SJCRH30 (cell line): ENCODE data around the gene SLC37A2. TPM values are rescaled to one million over a fixed set of nuclear protein-coding genes. Genes with fewer than 3 reads are reported as not detected.

Source experiments
- DNase-seq, 2 experiments: peaks; one replicate each; pipeline ENCODE4 v3.0.0-alpha.2; 2015 to 2020
- H3K27ac ChIP-seq: fragments of 250-450 bp; sonication (Bioruptor Pico); 2 replicates; pipeline ENCODE4 v1.5.1; 2020; ENCODE audit warnings: mild to moderate bottlenecking, moderate library complexity
- H3K27me3 ChIP-seq: fragments of 250-450 bp; sonication (Bioruptor Pico); 2 replicates; pipeline ENCODE4 v1.5.1; 2020; ENCODE audit warnings: mild to moderate bottlenecking, moderate library complexity
- H3K36me3 ChIP-seq: fragments of 250-450 bp; sonication (Bioruptor Pico); 2 replicates; pipeline ENCODE4 v1.5.1; 2020; ENCODE audit warnings: mild to moderate bottlenecking, moderate library complexity
- H3K4me1 ChIP-seq: fragments of 250-450 bp; sonication (Bioruptor Pico); 2 replicates; pipeline ENCODE4 v1.5.1; 2020; ENCODE audit warnings: mild to moderate bottlenecking, moderate library complexity
- H3K4me3 ChIP-seq: fragments of 250-450 bp; sonication (Bioruptor Pico); 2 replicates; pipeline ENCODE4 v1.5.1; 2020; ENCODE audit warnings: mild to moderate bottlenecking, moderate library complexity
- H3K9me3 ChIP-seq: fragments of 250-450 bp; sonication (Bioruptor Pico); replicated peaks from 2 replicates; pipeline ENCODE4 v1.5.1; 2020; ENCODE audit warnings: mild to moderate bottlenecking, moderate library complexity
- total RNA-seq: library from RNA; depleted of rRNA; stranded (reverse); fragments of >200 nt; shearing (Covaris generic); gene quantifications from 2 replicates; pipeline ENCODE4 v1.2.3, GENCODE V29; 2014

SLC37A2 gene
- total RNA-seq, 1 experiment from 2014 or later, result 4.0 TPM

DNA sequence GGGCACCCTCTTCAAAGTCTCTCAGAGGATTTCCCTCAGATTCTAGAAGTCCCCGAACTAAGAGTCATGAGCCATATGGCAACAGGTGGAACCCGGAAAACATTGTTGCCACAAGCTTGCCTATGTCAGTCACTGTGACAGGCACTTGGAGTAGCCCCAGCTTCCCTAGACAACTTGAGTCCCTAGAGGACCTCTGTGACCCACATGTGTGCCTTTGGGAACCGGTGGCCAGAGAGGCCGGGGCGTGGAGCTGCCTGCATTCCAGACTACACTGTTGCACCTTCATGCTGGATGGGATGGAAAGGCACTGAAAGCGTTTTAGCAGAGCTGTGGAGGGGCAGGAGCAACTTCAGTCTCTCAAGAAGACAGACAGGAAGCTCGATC lies 12.1 kb downstream of the SLC37A2 start:
- Histone ChIP-seq H3K27me3 (no peaks in the 10 kb centered on the region), H3K27ac (no peak overlapping the region), H3K36me3 (no peaks in the 10 kb centered on the region), H3K4me1 (peaks cover 13% of the 10 kb centered on the region), H3K9me3 (no peaks in the 10 kb centered on the region), H3K4me3 (no peak overlapping the region)
- DNase-seq, result no peak

DNA sequence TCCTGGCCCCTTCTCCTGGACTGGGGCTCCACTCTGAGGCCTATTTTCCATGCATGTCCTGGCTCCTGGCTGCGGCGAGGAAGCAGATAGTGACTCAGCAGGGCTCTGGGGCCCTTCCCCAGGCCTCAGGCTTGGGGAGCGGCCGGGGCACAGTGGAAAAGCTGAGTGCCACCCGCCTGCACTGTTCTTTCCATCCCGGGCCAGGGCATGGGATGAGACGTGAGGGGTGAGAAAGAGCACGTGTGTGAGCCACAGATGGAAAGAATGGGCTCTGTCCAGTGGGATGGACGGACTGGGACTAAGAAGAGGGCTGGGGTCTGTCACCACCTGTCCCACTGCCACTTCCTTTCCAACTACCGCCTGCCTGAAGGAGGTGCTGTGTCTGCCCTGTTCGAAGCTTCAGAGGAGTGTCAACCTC lies 12.8 kb downstream of the SLC37A2 start:
- H3K9me3 ChIP-seq, result no peaks in the 10 kb centered on the region
- H3K27me3 ChIP-seq, result no peaks in the 10 kb centered on the region
- H3K27ac ChIP-seq, result no peak overlapping the region
- DNase-seq, result no peak
- H3K4me1 ChIP-seq, result peaks cover 6% of the 10 kb centered on the region
- no peaks in the 10 kb centered on the region for H3K36me3 ChIP-seq
- no peak overlapping the region for H3K4me3 ChIP-seq

DNA sequence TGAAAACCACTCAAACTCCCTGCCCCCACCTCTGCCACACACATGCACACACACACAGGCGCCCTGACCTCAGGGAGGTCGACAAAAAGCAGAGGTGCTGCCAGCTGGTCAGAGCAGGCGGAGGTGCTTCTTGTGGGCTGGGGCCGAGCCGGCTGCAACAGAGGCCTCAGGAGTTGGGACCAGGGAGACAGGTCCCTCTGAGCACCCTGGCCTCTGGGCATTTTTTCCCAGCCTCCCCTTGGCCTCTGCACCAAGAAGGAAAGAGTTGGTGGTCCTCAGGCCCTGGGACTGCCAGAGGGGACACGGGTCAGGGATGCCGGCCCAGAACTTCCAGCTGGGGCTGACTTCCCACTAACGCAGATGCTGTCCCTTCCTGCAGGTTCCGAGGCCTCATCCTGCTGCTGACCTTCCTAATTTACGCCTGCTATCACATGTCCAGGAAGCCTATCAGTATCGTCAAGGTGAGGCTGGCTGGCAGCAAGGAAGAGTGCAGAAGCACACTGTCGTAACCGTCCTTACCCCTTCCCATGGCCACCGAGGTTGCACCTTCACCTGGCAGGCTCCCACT lies 13.4 kb downstream of the SLC37A2 start:
- H3K4me1 ChIP-seq, result peaks cover under 1% of the 10 kb centered on the region; the same call in 1 of the 2 replicates
- H3K9me3 ChIP-seq, result no peaks in the 10 kb centered on the region
- H3K27ac ChIP-seq, result no peak overlapping the region
- H3K36me3 ChIP-seq, result no peaks in the 10 kb centered on the region
- no peaks in the 10 kb centered on the region for H3K27me3 ChIP-seq
- H3K4me3 ChIP-seq, result no peak overlapping the region
- no peak for DNase-seq

DNA sequence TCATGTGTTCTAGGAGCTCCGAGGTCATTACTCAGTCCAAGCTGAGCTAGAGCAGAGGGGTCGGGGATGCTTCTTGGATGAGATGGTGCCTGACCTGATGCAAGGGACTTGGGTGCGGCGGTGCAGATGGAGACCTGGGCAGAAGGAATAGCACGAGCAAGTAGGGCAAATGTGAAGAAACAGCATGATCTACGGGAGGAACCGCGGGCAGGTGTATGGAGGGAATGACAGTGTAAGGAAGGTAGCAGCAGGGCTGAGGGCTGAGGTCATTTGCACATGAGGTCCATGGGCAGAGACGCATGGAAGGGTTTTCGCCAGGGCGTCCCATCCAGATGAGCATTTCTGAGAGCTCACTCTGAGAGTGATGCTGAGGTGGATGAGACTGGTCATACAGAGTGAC lies 14.9 kb downstream of the SLC37A2 start:
- H3K36me3 ChIP-seq, result no peaks in the 10 kb centered on the region
- H3K27me3 ChIP-seq, result no peaks in the 10 kb centered on the region
- no peak for DNase-seq
- H3K9me3 ChIP-seq, result no peaks in the 10 kb centered on the region
- peaks cover 6% of the 10 kb centered on the region for H3K4me1 ChIP-seq
- H3K4me3 ChIP-seq, result no peak overlapping the region
- no peak overlapping the region for H3K27ac ChIP-seq

DNA sequence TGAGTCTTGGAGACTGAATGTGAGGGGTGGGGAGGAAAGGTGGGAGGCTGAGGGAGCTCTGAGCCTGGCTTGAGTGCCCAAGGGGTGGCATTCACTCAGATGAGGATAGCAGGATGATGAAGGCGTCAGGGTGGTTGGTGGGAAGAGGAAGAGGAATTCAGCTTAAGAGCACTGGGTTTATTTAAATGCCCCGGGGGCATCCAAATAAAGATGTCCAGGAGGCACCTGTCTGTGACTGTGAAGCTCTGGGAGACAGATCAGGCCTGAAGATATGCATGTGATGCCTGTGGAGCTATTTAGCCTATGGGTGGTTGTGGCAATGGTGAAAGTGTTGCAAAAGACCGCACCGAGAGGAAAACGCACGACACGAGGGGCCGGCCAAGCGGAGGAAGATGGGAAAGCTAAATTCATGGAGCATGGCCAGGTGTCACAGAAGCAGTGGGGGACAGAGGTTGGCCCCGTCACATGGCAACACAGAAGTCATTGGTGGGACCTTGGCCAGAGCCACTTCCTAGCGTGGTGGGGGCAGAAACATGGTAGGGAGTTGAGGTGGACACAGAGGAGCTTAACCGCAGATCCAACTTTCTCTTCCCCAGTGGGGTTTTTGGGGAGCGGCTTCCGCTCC lies 15.5 kb downstream of the SLC37A2 start:
- H3K36me3 ChIP-seq, result no peaks in the 10 kb centered on the region
- H3K4me1 ChIP-seq, result peaks cover 12% of the 10 kb centered on the region
- H3K9me3 ChIP-seq, result no peaks in the 10 kb centered on the region
- H3K27me3 ChIP-seq, result no peaks in the 10 kb centered on the region
- H3K4me3 ChIP-seq, result no peak overlapping the region
- no peak overlapping the region for H3K27ac ChIP-seq
- no peak for DNase-seq

DNA sequence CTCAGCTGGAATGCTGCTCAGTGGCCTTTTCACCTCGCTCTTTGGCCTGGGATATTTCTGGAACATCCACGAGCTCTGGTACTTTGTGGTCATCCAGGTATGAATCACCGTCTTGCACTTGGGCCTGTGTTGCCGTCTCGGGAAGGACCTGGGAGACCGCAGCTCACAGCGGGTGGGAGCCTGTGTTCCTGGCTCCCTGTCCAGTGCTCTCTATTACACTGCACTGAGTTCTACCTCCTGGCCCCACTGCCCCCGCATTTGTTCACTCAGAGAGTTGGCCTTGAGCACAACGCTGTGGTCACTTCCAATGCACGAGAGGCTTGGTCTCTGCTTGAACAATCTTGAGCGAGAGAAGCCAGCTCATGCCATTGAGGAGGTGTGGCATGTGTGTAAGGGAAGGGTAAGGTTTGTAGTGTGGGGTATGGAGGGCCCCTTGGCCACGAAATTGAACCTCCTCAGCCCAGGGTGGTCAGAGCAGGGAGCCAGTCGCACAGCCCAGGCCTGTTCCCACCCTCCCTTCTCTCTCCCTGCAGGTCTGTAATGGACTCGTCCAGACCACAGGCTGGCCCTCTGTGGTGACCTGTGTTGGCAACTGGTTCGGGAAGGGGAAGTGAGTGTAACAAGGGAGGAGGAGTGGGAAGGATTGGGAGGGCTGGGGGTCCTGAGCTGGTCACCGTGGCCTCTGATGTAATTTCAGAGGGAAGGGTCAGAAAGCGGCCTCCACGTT lies 16.2 kb downstream of the SLC37A2 start:
- H3K9me3 ChIP-seq, result no peaks in the 10 kb centered on the region
- DNase-seq, result no peak

DNA sequence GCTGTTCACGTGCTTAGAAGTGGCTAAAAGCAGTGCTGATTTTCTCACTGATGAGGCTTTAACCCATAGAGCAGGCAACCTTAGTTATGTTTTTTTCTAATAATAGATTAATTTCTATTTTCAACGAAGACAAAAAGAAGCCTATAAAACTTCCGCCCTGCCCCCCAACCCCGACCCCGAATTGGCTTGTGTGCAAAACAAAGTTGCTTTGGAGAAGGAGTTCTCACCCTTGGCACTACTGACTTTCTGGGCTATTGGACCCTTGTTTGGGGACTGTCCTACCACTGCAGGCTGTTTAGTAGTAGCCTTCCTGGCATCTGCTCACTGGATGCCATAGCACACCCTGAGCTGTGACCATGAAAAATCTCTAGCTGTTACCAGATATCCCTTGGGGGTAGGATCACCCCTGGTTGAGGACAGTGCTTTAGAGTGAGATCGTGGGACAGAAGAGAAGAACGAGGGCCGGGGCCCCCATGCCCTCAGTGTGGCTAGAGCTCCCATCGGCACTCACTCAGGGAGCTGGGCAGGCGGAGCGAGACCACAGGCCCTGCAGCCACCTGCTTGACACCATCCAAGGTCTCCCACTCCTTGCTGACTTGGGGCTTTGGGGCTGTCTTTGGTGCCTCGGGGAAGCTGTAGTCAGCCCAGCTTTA lies 16.9 kb downstream of the SLC37A2 start:
- peaks cover 12% of the 10 kb centered on the region for H3K4me1 ChIP-seq
- peak in 1 of 2 experiments; percentile 47 for DNase-seq
- no peaks in the 10 kb centered on the region for H3K27me3 ChIP-seq
- H3K36me3 ChIP-seq, result no peaks in the 10 kb centered on the region
- H3K9me3 ChIP-seq, result no peaks in the 10 kb centered on the region
- H3K27ac ChIP-seq, result no peak overlapping the region
- no peak overlapping the region for H3K4me3 ChIP-seq

More for the DNA sequence above, 16.2 kb downstream of the SLC37A2 start:
- Histone ChIP-seq H3K4me3 (no peak overlapping the region), H3K36me3 (no peaks in the 10 kb centered on the region), H3K27ac (no peak overlapping the region), H3K27me3 (no peaks in the 10 kb centered on the region), H3K4me1 (peaks cover 12% of the 10 kb centered on the region)

DNA sequence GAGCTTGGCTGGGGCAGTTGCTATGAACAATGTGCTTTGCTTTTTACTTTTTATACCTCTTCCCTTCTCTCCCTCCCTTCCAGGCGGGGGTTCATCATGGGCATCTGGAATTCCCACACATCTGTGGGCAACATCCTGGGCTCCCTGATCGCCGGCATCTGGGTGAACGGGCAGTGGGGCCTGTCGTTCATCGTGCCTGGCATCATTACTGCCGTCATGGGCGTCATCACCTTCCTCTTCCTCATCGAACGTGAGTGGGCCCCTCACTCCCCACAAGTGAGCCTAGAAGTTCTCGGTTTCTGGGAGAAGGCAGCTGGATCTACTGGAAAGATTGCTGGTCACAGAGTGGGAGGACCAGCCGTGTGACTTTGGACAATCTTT lies 17.4 kb downstream of the SLC37A2 start:
- Histone ChIP-seq H3K9me3 (no peaks in the 10 kb centered on the region), H3K27me3 (no peaks in the 10 kb centered on the region), H3K36me3 (no peaks in the 10 kb centered on the region), H3K27ac (no peak overlapping the region), H3K4me3 (no peak overlapping the region), H3K4me1 (peaks cover 12% of the 10 kb centered on the region)
- no peak for DNase-seq

DNA sequence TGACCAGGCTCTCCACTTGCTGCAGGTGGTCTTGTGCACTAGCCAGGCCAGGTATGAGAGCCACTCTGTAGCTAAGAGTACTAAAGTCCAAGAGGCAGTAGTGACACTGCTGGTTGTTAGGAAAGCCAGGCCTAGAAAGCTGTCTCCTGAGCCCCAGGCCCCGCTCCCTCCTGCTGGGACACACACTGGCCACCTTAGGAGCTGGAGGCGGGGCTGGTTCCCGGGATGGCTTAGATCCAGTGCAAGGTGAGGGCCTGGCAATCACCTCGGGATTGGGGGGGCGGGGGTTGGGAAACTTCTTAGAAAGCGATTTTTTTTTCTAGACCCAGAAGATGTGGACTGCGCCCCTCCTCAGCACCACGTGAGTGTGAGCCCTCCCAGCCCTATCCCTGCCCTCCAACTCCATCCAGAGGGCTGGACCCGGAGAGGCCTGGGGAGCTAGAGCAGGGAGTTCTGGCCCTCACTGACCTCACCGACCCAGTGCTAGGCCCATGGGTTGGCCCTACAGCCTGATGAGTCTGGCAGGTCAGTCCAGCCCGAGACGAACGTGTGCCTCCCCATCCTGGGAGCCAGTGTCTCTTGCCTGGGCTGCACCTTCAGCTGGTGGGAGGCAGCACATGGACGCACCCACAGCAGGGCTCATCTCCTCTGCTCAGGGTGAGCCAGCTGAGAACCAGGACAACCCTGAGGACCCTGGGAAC lies 18.1 kb downstream of the SLC37A2 start:
- Histone ChIP-seq H3K4me1 (peaks cover 12% of the 10 kb centered on the region), H3K27me3 (no peaks in the 10 kb centered on the region), H3K4me3 (no peak overlapping the region), H3K36me3 (no peaks in the 10 kb centered on the region), H3K27ac (no peak overlapping the region), H3K9me3 (no peaks in the 10 kb centered on the region)
- DNase-seq, result no peak

DNA sequence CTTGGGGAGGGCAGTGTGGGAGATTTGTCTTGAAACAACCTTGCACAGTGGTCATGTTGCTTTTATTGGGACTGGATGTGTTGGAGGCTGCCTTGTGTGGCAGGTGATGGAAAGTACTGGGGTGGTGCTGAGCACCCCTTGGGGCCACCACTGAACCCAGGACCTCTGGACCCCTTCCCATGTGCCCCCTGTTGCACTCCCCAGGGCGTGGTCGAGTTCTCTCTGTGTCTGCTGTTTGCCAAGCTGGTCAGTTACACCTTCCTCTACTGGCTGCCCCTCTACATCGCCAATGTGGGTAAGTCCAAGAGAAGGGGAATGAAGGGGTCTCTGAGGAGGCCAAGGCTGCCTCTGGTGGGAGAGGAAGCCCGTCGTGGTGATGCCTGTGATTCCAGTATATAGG lies 18.9 kb downstream of the SLC37A2 start:
- no peak for DNase-seq
- Histone ChIP-seq H3K9me3 (no peaks in the 10 kb centered on the region), H3K27ac (no peak overlapping the region), H3K4me3 (no peak overlapping the region), H3K36me3 (no peaks in the 10 kb centered on the region), H3K4me1 (peaks cover 12% of the 10 kb centered on the region), H3K27me3 (no peaks in the 10 kb centered on the region)

DNA sequence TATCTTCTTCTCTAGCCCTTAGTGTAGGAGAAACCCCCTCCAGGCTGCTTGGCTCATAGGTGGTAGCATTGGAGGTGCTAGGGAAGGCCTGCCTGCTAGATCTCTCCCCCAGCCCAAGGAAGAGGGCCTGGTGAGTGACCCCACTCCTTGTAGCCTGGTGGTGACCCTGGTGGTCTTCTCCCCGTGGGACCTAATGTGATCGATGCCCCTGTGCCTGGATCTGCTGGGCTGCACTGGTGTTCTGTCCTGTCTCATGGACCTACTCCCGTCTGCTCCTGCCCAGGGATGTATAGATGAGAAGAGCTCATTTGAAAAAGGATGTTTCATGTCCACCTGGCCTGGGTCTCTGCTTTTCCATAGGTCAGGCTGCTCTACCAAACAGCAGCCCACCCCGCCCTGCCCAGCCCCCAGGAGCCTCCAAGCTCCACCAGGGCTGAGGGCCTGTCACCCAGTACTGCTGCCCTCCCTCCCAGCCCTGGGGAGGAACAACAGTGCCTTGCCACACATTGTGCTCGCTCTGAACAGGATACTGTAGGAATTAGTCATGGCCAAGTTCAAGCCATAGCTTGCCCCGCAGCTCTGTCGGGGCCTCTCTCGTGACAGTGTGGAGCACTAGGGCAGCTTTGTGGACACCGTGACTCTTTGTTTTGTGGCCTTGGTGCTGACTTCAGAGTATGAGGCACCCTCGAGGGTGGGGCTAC lies 19.7 kb downstream of the SLC37A2 start:
- peak; percentile 56 to 71 for DNase-seq
- Histone ChIP-seq H3K27ac (peak overlapping the region; percentile 79), H3K4me1 (peaks cover 12% of the 10 kb centered on the region), H3K27me3 (no peaks in the 10 kb centered on the region), H3K9me3 (no peaks in the 10 kb centered on the region), H3K36me3 (no peaks in the 10 kb centered on the region), H3K4me3 (no peak overlapping the region)

DNA sequence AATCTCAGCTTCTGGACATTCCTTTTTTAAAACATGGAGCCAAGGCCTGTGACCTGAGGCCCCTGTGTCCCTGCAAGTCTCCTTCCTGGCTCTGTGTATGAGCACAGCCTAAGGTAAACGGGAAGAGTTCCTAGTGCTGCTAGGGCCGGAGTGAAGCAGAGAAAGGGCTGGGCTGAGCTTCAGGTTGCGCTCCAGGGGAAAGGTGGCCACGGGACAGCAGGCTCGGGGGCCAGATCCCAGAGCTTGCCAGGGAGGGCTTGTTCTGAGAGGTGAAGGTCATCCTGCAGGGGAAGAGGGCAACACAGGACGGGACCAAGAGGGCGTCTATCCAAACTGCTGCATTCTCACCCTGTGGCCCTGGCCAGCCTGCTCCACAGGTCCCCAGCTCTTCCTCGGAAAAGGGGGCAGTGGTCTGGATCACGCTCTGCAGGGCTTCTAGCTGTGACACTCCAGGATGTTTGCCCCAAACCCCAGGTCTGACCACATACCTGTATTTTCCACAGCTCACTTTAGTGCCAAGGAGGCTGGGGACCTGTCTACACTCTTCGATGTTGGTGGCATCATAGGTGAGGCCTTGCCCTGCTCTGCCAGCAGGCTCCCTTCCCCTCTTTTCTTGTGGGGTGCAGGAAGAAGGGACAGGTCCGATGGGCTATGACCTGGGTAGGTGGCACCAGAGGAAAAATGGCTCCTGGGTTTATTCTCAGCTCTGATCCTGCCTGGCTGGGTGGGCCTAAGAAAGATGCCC lies 20.4 kb downstream of the SLC37A2 start:
- Histone ChIP-seq H3K4me3 (no peak overlapping the region), H3K27me3 (no peaks in the 10 kb centered on the region), H3K9me3 (no peaks in the 10 kb centered on the region), H3K27ac (peak overlapping the region; percentile 79), H3K36me3 (no peaks in the 10 kb centered on the region), H3K4me1 (peaks cover 12% of the 10 kb centered on the region)
- no peak for DNase-seq

DNA sequence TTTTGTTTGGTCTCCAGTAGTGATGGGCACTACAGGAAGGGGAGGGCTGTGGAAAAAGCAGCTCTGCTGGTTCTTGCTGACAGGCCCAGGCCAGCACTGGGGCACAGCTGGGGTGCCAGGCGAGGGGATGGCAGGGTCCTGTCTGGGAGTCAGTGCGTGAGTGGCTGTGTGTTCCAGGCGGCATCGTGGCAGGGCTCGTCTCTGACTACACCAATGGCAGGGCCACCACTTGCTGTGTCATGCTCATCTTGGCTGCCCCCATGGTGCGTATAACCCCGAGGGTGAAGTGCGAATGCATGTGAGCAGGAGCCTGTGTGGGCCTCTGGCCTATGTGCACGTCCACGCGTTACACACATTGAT lies 20.9 kb downstream of the SLC37A2 start:
- Histone ChIP-seq H3K4me1 (peaks cover 12% of the 10 kb centered on the region), H3K36me3 (no peaks in the 10 kb centered on the region), H3K27ac (no peak overlapping the region), H3K4me3 (no peak overlapping the region), H3K9me3 (no peaks in the 10 kb centered on the region), H3K27me3 (no peaks in the 10 kb centered on the region)
- DNase-seq, result no peak

DNA sequence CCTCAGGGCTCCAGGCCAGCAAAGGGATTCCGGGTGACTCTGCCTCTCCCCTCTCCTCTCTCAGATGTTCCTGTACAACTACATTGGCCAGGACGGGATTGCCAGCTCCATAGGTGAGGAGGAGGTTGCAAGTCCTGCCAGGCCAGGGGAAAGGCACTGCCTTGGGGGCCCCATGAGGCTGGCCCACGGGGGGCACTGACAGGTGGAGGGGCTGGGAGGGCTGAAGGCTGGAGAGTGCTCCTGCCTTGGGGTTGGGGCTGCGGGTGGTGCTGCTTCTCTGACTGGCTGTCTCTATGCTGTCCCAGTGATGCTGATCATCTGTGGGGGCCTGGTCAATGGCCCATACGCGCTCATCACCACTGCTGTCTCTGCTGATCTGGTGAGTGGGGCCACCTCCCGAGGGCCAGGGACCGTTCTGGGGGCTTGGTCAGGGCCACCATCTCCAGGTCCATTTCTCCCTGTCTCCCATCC lies 21.7 kb downstream of the SLC37A2 start:
- H3K4me3 ChIP-seq, result no peak overlapping the region
- DNase-seq, result no peak
- no peaks in the 10 kb centered on the region for H3K9me3 ChIP-seq
- H3K36me3 ChIP-seq, result no peaks in the 10 kb centered on the region
- H3K4me1 ChIP-seq, result peaks cover 12% of the 10 kb centered on the region
- H3K27me3 ChIP-seq, result no peaks in the 10 kb centered on the region
- H3K27ac ChIP-seq, result no peak overlapping the region
